HT1080 (cell line): Measurements from ENCODE around the gene CNTNAP2. TPM values are rescaled to one million over a fixed set of nuclear protein-coding genes. Genes with fewer than 3 reads are reported as not detected.

Experiments
- DNase-seq: peaks from one replicate; pipeline ENCODE4 v3.0.0-alpha.2; 2015; ENCODE audit warnings: low read depth
- total RNA-seq: library from RNA; depleted of rRNA; stranded (reverse); fragments of >200 nt; shearing (Covaris generic); gene quantifications from 2 replicates; pipeline ENCODE4 v1.2.3, GENCODE V29; 2014

Gene CNTNAP2
- total RNA-seq, 1 experiment from 2014 or later = not detected

DNA sequence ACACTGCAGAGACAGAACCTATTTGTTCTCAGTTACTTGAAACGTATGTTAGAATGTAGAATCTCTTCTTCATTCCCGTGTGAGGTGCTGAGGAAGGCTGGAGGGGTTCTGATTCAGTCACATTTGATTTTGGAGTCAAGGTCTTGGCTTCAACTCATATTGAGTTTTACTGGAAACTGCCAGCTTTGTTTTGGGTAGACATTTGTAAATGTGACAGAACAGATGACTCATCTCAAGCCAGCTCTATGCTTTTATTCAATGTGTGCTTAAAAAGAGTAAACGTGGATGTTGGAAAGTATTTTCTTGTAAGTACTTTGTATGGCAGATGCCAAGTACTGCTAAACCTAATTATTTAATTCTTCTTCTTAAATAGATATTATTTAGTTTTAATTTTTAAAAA lies 1693.2 kb downstream of the CNTNAP2 start:
- DNase-seq = no peak

DNA sequence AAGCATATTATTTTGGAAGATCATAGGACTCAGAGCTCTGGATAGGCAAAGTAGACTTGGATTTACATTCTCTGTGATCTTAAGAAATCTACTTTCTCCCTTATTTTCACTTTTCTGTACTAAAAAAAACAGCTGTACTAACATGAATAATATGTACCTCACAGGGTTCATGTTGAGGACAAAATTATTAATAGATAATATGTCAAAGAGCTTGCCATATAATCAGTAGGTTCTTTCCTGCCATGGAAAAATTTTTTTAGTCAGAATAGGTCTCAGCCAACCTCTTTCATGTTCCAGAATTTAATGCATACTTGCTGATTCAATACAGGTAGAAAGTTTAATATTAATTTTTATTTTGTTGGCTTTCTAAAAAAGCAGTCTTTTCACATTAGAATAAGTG lies 1693.7 kb downstream of the CNTNAP2 start:
- no peak for DNase-seq

GRCh38 chr7:147811923-147812322 lies 1695.3 kb downstream of the CNTNAP2 start:
- no peak for DNase-seq

DNA sequence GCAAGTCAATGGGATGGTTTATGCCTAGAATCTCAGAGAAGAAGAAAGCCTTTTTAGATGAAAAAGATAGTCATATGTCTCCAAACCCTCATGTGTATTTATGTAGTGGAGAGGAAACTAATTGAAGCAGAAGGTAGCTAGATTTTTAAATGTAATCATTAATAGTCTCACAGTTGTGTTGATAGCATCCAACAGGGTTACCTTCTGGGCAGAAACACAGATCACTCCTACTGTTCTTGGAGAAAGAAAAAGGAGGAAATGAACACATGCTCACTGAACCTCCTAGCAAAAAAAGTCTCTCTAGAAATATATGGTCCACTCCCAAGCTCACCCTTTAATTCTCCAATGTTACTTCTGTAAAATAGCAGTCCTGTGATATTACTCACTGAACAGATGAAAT lies 1696.7 kb downstream of the CNTNAP2 start:
- DNase-seq = no peak

GRCh38 chr7:147818317-147818716 lies 1701.7 kb downstream of the CNTNAP2 start:
- no peak for DNase-seq

GRCh38 chr7:147824671-147825070 lies 1708.1 kb downstream of the CNTNAP2 start:
- DNase-seq = no peak

DNA sequence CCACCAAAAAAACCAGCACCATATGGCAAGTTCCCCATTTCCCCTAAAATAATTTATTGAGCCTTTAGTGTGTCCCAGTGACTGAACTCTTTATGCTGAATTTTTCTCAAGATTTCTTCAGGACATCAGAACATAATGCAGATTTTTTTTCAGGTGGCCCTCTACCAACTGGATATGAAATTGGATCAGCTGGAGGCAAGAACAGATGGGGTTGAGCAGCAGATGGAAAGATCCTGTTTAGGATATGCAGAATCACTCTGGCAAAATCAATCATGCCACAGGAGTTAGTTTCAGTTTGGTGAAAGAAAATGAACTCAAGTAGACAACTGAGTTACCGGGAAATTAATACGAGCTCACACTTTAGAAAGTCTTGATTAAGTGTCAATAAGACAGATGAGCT lies 1712.4 kb downstream of the CNTNAP2 start:
- DNase-seq = no peak

- DNase-seq = peak; percentile 34
Measured at GRCh38 chr7:147833557-147833956, 1717.0 kb downstream of the CNTNAP2 start.

DNA sequence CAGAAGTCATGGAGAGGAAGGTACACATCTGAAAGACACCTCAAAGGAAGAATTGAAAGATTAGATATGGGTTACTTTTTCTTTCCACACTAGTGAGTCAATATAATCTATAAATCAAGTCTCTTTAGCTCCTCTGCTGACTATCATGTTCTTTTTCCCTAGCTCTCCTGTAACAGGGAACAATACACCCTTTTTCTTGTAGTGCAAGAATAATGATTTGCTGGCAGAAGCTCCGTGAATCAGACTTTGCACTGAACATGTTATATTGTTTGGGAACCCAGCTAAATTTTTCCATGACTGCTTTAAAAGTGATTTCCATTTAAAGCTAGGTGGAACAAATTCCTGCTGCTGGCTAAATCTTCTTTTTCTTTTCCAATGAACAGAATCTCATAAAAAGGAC lies 1717.4 kb downstream of the CNTNAP2 start:
- DNase-seq = no peak

DNA sequence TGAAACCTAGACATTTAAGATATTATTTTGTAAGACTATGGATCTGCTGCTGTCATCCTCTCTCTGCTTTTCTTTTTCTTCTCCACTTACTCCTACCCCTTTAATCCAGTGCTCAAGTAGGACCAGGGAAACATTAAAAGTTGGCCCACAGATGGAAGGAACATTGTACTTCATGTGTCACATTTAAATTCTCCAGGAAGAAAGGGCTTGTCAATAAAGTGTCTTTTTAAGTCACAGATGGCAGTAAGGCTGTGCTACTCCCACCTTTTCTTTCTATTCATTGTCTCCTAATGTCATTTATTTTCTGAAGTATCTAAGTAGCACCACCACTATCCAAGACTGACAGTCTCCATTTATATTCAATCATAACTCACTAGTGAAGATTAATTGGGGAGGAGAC lies 1736.2 kb downstream of the CNTNAP2 start:
- no peak for DNase-seq

DNA sequence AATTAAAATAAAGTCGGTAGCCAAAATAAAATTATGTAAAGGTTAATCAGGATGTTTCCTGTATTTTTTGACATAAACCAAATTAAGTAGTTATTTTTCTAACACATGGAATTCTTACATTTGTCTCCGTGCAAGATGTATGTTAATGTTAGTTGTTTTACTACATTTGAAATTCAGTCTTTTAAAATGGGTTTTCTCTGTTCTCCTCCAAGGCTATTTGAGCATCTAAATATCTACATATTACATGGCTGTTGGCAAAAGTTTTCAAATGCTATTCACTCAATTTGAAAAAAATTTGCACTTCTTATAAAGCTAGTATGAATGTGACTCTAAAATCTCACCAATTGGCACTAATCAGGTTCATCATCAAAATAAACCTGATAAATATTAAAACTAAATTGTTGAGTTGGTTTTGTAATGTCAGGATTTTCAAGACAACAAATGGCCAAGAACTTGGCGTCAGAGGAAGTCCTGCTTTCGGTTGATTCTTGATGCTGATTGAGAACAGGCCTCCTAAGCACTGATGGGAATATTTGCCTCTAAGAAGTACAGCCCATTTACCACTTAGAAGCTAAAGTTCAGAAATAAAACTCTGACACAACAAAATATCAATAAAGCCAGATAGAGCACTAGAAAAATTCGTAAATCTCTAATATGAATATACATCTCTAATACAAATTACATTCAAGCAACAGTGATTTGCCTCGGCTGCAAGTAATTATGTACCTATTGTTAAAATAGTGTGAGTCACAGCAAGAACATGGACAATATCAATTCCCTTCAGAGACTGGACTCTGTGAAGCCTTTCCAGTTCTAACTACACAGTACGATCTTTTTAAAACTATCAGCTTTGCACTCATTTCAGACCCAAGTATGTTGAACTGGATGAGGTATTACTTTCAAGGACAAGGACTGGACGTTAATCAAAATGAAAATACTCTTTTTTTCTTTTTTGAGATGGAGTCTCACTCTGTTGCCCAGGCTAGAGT lies 1740.8 kb downstream of the CNTNAP2 start:
- DNase-seq = no peak

GRCh38 chr7:147858421-147858820 lies 1741.8 kb downstream of the CNTNAP2 start:
- no peak for DNase-seq

DNA sequence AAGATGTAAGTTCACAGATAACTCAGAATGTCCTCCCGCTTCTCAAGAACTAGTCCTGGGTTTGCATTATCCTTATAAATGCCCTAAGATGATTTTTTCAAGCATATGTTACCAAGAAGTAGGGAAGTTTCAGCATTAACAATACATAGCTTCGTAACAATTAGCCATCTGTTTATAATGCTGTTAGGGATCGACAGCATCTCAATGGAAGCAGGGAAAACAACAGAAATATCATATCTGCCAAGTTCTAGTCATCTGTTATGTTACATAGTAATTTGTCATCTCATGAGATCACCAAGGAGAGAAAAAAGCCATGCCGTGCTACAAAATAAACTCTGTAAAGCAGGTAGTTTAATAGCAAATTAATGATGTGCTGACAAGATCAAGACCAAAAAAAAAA lies 1742.4 kb downstream of the CNTNAP2 start:
- DNase-seq = no peak

DNA sequence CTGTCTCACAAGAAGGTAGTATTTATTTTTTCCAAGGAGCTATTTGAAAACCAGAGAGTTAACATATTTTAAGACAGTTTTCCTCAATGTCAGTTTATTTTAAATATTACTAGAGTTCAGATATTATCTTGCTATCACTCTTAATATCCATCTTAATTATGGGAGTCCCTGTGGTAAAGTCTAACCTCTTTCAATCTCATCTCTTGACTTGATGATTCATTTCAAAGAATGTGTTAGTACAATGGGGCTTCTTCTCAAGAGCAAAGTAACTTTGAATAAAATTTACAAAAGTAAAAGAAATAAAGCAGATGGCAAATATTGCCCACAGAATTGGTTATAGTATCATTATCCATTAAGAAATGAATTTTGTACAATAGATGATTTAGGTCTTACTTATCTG lies 1742.9 kb downstream of the CNTNAP2 start:
- no peak for DNase-seq

GRCh38 chr7:147861058-147861716 lies 1744.6 kb downstream of the CNTNAP2 start:
- no peak for DNase-seq

- no peak for DNase-seq
Measured at GRCh38 chr7:147861945-147862344, 1745.3 kb downstream of the CNTNAP2 start.

DNA sequence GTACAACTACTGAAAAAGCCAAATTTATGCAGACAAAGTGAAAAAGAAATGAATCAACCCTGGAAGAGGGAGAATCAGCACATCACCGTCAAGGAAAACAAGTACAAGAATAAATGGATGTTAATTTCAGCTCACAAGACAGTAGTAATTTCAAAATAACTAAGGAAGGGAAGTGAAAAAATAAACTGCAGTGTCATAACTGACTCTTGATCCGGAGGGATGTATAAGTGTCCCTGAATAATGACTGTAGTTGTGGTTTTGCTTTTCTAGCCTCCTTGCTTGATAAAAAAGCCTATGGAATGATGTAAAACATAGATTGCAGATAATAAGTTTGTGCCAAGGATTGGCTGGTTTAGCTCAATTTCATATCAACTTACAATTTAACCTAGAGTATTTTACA lies 1752.9 kb downstream of the CNTNAP2 start:
- no peak for DNase-seq

DNA sequence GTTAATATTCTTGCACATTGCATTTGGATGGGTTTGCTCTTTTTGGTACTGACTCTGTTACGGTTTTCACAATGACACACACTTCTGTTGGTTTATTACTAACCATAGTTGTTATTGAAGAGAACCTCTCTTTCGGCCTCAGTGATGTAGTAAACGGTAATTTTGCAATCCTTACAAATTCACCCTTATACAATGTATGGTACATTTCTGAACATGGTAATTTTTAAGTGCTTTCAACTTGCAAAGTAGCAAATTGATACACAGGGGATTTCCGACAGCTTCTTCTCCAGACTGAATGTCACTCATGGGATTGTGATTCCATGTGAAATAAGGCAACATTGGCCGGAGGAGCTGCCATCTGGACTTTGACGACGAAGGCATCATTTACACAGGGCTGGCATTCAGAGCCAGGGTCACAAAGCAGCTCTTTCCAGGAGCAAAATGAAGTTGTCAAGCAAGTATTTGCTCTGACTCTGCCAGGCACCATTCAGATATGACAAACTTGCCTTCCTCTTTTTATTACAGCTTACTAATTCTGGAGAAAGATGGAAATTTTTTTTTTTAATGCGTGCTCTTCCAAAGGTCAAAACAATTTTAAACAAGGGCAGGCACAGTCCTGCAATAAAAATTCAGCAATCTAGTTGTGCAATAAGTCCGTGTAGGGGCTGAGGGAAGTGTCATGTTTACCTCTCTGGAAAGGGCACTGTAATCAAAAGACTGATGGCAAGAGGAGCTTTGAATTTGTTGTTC lies 1762.5 kb downstream of the CNTNAP2 start:
- DNase-seq = no peak

GRCh38 chr7:147885869-147886268 lies 1769.3 kb downstream of the CNTNAP2 start:
- no peak for DNase-seq

GRCh38 chr7:147894271-147894670 lies 1777.7 kb downstream of the CNTNAP2 start:
- no peak for DNase-seq

DNA sequence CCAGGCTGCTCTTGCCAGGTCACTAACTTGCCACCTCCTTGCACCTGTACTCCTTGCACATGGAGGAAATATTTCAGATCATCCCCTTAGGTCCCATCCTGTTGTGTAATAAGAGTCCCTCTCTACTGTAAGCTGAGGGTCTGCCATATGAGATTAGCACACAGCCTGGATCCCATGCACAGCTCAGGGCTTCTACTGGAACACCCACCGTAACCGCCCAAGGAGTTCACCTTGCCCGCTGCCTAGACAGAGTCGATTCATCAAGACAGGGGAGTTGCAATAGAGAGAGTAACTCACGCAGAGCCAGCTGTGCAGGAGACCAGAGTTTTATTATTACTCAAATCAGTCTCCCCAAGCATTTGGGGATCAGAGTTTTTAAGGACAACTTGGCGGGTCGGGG lies 1779.5 kb downstream of the CNTNAP2 start:
- DNase-seq = no peak
